Activated CD4-positive, alpha-beta memory T cell treated with anti-CD3 and anti-CD28 coated beads for 36 hours (primary cell): ENCODE data around the gene PDPK1. TPM values are rescaled to one million over a fixed set of nuclear protein-coding genes. Genes with fewer than 3 reads are reported as not detected.
"Not testable (repeated sequence)": the region's sequence is repeated elsewhere in the genome, so short reads cannot be mapped to it uniquely, and the experiment has no call there.

ENCODE experiments used
- CTCF ChIA-PET: fragments of 350-600 bp; sonication (Branson Sonifier 250); formaldehyde crosslinking; loops from one replicate; lab custom pipeline; 2021; ENCODE audit warnings: antibody characterized with exemption, inconsistent platforms; lab: Charles Lee
- POLR2A ChIA-PET: fragments of 350-600 bp; sonication (Branson Sonifier 250); formaldehyde crosslinking; loops from one replicate; lab custom pipeline; 2021; ENCODE audit warnings: antibody characterized with exemption; lab: Charles Lee
- DNase-seq: peaks from one replicate; pipeline ENCODE4 v3.0.0-alpha.2; 2020
- H3K27ac Mint-ChIP-seq: one replicate; pipeline ENCODE4 v1.8.0; 2021; ENCODE audit warnings: mixed read lengths
- H3K27me3 Mint-ChIP-seq: one replicate; pipeline ENCODE4 v1.8.0; 2021; ENCODE audit warnings: mixed read lengths
- H3K36me3 Mint-ChIP-seq: one replicate; pipeline ENCODE4 v1.8.0; 2021; ENCODE audit warnings: mixed read lengths
- H3K4me1 Mint-ChIP-seq: one replicate; pipeline ENCODE4 v1.8.0; 2021; ENCODE audit warnings: low read depth, mixed read lengths
- H3K4me3 Mint-ChIP-seq: one replicate; pipeline ENCODE4 v1.8.0; 2021; ENCODE audit warnings: mild to moderate bottlenecking, mixed read lengths
- H3K9me3 Mint-ChIP-seq: one replicate; pipeline ENCODE4 v1.8.0; 2021; ENCODE audit warnings: mixed read lengths
- intact Hi-C: fragments of 100-400 bp; cut with micrococcal nuclease; formaldehyde crosslinking; loops from one replicate; pipeline ENCODE4 v1.15.1; 2023
- total RNA-seq, 2 experiments: library from RNA; stranded (reverse); gene quantifications; one replicate each; pipeline ENCODE4 v1.2.3, GENCODE V29; 2021

PDPK1 gene
- total RNA-seq, 2 experiments from 2014 or later: 42.5 to 42.9 TPM

GRCh38 chr16:2567506-2567905 is 29.7 kb downstream of the PDPK1 start:
- intact Hi-C loops, CTCF ChIA-PET, H3K4me1 Mint-ChIP-seq, H3K9me3 Mint-ChIP-seq, H3K27ac Mint-ChIP-seq, H3K4me3 Mint-ChIP-seq, DNase-seq, H3K27me3 Mint-ChIP-seq, POLR2A ChIA-PET, H3K36me3 Mint-ChIP-seq: not testable (repeated sequence)

- H3K27me3 Mint-ChIP-seq, H3K36me3 Mint-ChIP-seq, intact Hi-C loops, H3K4me1 Mint-ChIP-seq, POLR2A ChIA-PET, H3K4me3 Mint-ChIP-seq, H3K9me3 Mint-ChIP-seq, H3K27ac Mint-ChIP-seq, CTCF ChIA-PET, DNase-seq: not testable (repeated sequence)
These were observed 30.8 kb downstream of the PDPK1 start for GRCh38 chr16:2568573-2568972.

- H3K27me3 Mint-ChIP-seq, DNase-seq, H3K27ac Mint-ChIP-seq, H3K36me3 Mint-ChIP-seq, H3K4me3 Mint-ChIP-seq, POLR2A ChIA-PET, CTCF ChIA-PET, H3K4me1 Mint-ChIP-seq, intact Hi-C loops, H3K9me3 Mint-ChIP-seq: not testable (repeated sequence)
These were observed 34.9 kb downstream of the PDPK1 start for GRCh38 chr16:2572704-2573103.

- H3K27ac Mint-ChIP-seq, H3K4me3 Mint-ChIP-seq, H3K27me3 Mint-ChIP-seq, H3K4me1 Mint-ChIP-seq, H3K36me3 Mint-ChIP-seq, POLR2A ChIA-PET, H3K9me3 Mint-ChIP-seq, intact Hi-C loops, CTCF ChIA-PET, DNase-seq: not testable (repeated sequence)
These were observed 38.0 kb downstream of the PDPK1 start for GRCh38 chr16:2575839-2576238.

- H3K36me3 Mint-ChIP-seq, POLR2A ChIA-PET, CTCF ChIA-PET, H3K27ac Mint-ChIP-seq, intact Hi-C loops, H3K9me3 Mint-ChIP-seq, H3K4me3 Mint-ChIP-seq, H3K4me1 Mint-ChIP-seq, DNase-seq, H3K27me3 Mint-ChIP-seq: not testable (repeated sequence)
These were observed 39.2 kb downstream of the PDPK1 start for GRCh38 chr16:2577044-2577443.

- POLR2A ChIA-PET, CTCF ChIA-PET, DNase-seq, H3K9me3 Mint-ChIP-seq, H3K27ac Mint-ChIP-seq, H3K4me1 Mint-ChIP-seq, H3K27me3 Mint-ChIP-seq, H3K36me3 Mint-ChIP-seq, intact Hi-C loops, H3K4me3 Mint-ChIP-seq: not testable (repeated sequence)
These were observed 41.1 kb downstream of the PDPK1 start for GRCh38 chr16:2578905-2579304.

- intact Hi-C loops, H3K4me3 Mint-ChIP-seq, H3K27me3 Mint-ChIP-seq, POLR2A ChIA-PET, H3K9me3 Mint-ChIP-seq, H3K4me1 Mint-ChIP-seq, CTCF ChIA-PET, H3K27ac Mint-ChIP-seq, H3K36me3 Mint-ChIP-seq: not testable (repeated sequence)
- DNase-seq: peak; percentile 32
These were observed 42.3 kb downstream of the PDPK1 start for GRCh38 chr16:2580143-2580542.

- intact Hi-C loops, H3K27ac Mint-ChIP-seq, H3K4me3 Mint-ChIP-seq, DNase-seq, POLR2A ChIA-PET, H3K27me3 Mint-ChIP-seq, H3K36me3 Mint-ChIP-seq, H3K4me1 Mint-ChIP-seq, CTCF ChIA-PET, H3K9me3 Mint-ChIP-seq: not testable (repeated sequence)
These were observed 43.0 kb downstream of the PDPK1 start for GRCh38 chr16:2580818-2581217.

- Mint-ChIP-seq H3K27ac (no peak overlapping the region), H3K27me3 (no peaks in the 10 kb centered on the region), H3K9me3 (no peaks in the 10 kb centered on the region), H3K36me3 (peaks cover 29% of the 10 kb centered on the region), H3K4me3 (no peak overlapping the region), H3K4me1 (peaks cover 4% of the 10 kb centered on the region)
- POLR2A ChIA-PET: no interaction called here
- CTCF ChIA-PET: interaction anchor here (1.6 kb wide), 1 partner anchor 18 kb away, joined by 4 read pairs; no protein-coding TSS in a partner anchor
- intact Hi-C loops: no loop called here
- DNase-seq: no peak
These were observed 47.2 kb downstream of the PDPK1 start for GRCh38 chr16:2584729-2585650.

- ChIA-PET POLR2A (no interaction called here), CTCF (interaction anchor here (1.6 kb wide), 1 partner anchor 18 kb away, joined by 4 read pairs; no protein-coding TSS in a partner anchor)
- Mint-ChIP-seq H3K9me3 (no peaks in the 10 kb centered on the region), H3K27ac (no peak overlapping the region), H3K4me1 (peaks cover 9% of the 10 kb centered on the region), H3K36me3 (peaks cover 34% of the 10 kb centered on the region), H3K4me3 (no peak overlapping the region), H3K27me3 (no peaks in the 10 kb centered on the region)
- DNase-seq: peak; percentile 3
- intact Hi-C loops: no loop called here
These were observed 47.8 kb downstream of the PDPK1 start for GRCh38 chr16:2585651-2586081.

- H3K27me3 Mint-ChIP-seq: no peaks in the 10 kb centered on the region
- H3K27ac Mint-ChIP-seq: no peak overlapping the region
- no peak overlapping the region for H3K4me3 Mint-ChIP-seq
- H3K4me1 Mint-ChIP-seq: peaks cover 9% of the 10 kb centered on the region
- no peak for DNase-seq
- H3K36me3 Mint-ChIP-seq: peaks cover 36% of the 10 kb centered on the region
- intact Hi-C loops: no loop called here
- no peaks in the 10 kb centered on the region for H3K9me3 Mint-ChIP-seq
- POLR2A ChIA-PET: no interaction called here
- CTCF ChIA-PET: interaction anchor here (1.6 kb wide), 1 partner anchor 17 kb away, joined by 4 read pairs; no protein-coding TSS in a partner anchor
These were observed 48.4 kb downstream of the PDPK1 start for GRCh38 chr16:2586241-2586640.

GRCh38 chr16:2586901-2587480 is 49.2 kb downstream of the PDPK1 start:
- DNase-seq: no peak
- Mint-ChIP-seq H3K27me3 (no peaks in the 10 kb centered on the region), H3K27ac (no peak overlapping the region), H3K4me3 (no peak overlapping the region), H3K4me1 (peaks cover 13% of the 10 kb centered on the region), H3K9me3 (no peaks in the 10 kb centered on the region), H3K36me3 (peaks cover 38% of the 10 kb centered on the region)
- CTCF ChIA-PET: interaction anchor here (1.6 kb wide), 1 partner anchor 16 kb away, joined by 4 read pairs; no protein-coding TSS in a partner anchor
- POLR2A ChIA-PET: no interaction called here
- intact Hi-C loops: no loop called here
